Caco-2 (cell line): ENCODE measurements around the gene GPAT3. TPM values are rescaled to one million over a fixed set of nuclear protein-coding genes. Genes with fewer than 3 reads are reported as not detected.

Experiments used
- BruUV-seq: library from RNA; stranded (reverse); fragments of 400-500 nt; replicated peaks from 2 replicates; lab custom pipeline; 2021; lab: Mats Ljungman, UMichigan
- CTCF ChIA-PET: fragments of 300-600 bp; sonication (Branson Sonifier 250); formaldehyde crosslinking; loops from one replicate; lab custom pipeline; 2022; ENCODE audit warnings: antibody characterized with exemption; lab: Charles Lee
- POLR2A ChIA-PET: fragments of 300-600 bp; sonication (Branson Sonifier 250); formaldehyde crosslinking; loops from one replicate; lab custom pipeline; 2022; ENCODE audit warnings: antibody characterized with exemption; lab: Charles Lee
- DNase-seq, 2 experiments: peaks; one replicate each; pipeline versions ENCODE4 v3.0.0 to v3.0.0-alpha.2; 2020 to 2022
- H3K27me3 ChIP-seq: replicated peaks from 2 replicates; pipeline ENCODE4 v1.6.0; 2011; ENCODE audit warnings: low read length; ENCODE audit not compliant: control insufficient read depth, insufficient read depth
- H3K36me3 ChIP-seq: 2 replicates; pipeline ENCODE4 v1.5.1; 2011; ENCODE audit warnings: low read length; ENCODE audit not compliant: control insufficient read depth, insufficient read depth
- H3K4me1 ChIP-seq: fragments of 250-450 bp; sonication (Bioruptor Pico); 2 replicates; pipeline ENCODE4 v1.5.1; 2020; ENCODE audit warnings: mild to moderate bottlenecking
- H3K4me3 ChIP-seq: 2 replicates; pipeline ENCODE4 v1.5.1; 2011; ENCODE audit warnings: low read depth, mild to moderate bottlenecking, control low read depth, low read length
- H3K9me3 ChIP-seq: fragments of 250-450 bp; sonication (Bioruptor Pico); 2 replicates; pipeline ENCODE4 v1.5.1; 2020; ENCODE audit warnings: mild to moderate bottlenecking, moderate library complexity
- H3K27ac Mint-ChIP-seq: one replicate; pipeline ENCODE4 v1.8.0; 2022; ENCODE audit warnings: mixed read lengths; ENCODE audit not compliant: unreplicated experiment
- H3K27me3 Mint-ChIP-seq: one replicate; pipeline ENCODE4 v1.8.0; 2022; ENCODE audit warnings: mixed read lengths; ENCODE audit not compliant: insufficient read depth, unreplicated experiment
- H3K36me3 Mint-ChIP-seq: one replicate; pipeline ENCODE4 v1.8.0; 2022; ENCODE audit warnings: mild to moderate bottlenecking, mixed read lengths; ENCODE audit not compliant: insufficient read depth, unreplicated experiment
- H3K4me1 Mint-ChIP-seq: one replicate; pipeline ENCODE4 v1.8.0; 2022; ENCODE audit warnings: low read depth, mixed read lengths; ENCODE audit not compliant: unreplicated experiment
- H3K4me3 Mint-ChIP-seq: one replicate; pipeline ENCODE4 v1.8.0; 2022; ENCODE audit warnings: mild to moderate bottlenecking, moderate library complexity, mixed read lengths; ENCODE audit not compliant: unreplicated experiment
- H3K9me3 Mint-ChIP-seq: one replicate; pipeline ENCODE4 v1.8.0; 2022; ENCODE audit warnings: mixed read lengths; ENCODE audit not compliant: unreplicated experiment
- intact Hi-C: fragments of 100-400 bp; cut with micrococcal nuclease; formaldehyde crosslinking; loops from one replicate; pipeline ENCODE4 v1.10.0; 2022; ENCODE audit not compliant: unreplicated experiment
- total RNA-seq: library from RNA; stranded (reverse); gene quantifications from 2 replicates; pipeline ENCODE4 v1.2.3, GENCODE V29; 2022
- TF ChIP-seq, protein P1 (sequence below), 2 experiments: fragments of 200-600 bp in 1 of 2; IDR thresholded peaks; 1 replicate in 1 of 2; 2 replicates in 1 of 2; pipeline versions ENCODE4 v1.5.1 to v1.8.0; 2011 to 2022; ENCODE audit warnings: antibody characterized with exemption in 1 of 2, control low read depth in 1 of 2, inconsistent platforms in 1 of 2, low read depth in 1 of 2, low read length in 1 of 2, mild to moderate bottlenecking in 1 of 2, moderate library complexity in 1 of 2; ENCODE audit not compliant: insufficient read depth in 1 of 2, severe bottlenecking in 1 of 2, unreplicated experiment in 1 of 2

GPAT3 gene
- total RNA-seq, 1 experiment from 2014 or later: 4.6 TPM

DNA sequence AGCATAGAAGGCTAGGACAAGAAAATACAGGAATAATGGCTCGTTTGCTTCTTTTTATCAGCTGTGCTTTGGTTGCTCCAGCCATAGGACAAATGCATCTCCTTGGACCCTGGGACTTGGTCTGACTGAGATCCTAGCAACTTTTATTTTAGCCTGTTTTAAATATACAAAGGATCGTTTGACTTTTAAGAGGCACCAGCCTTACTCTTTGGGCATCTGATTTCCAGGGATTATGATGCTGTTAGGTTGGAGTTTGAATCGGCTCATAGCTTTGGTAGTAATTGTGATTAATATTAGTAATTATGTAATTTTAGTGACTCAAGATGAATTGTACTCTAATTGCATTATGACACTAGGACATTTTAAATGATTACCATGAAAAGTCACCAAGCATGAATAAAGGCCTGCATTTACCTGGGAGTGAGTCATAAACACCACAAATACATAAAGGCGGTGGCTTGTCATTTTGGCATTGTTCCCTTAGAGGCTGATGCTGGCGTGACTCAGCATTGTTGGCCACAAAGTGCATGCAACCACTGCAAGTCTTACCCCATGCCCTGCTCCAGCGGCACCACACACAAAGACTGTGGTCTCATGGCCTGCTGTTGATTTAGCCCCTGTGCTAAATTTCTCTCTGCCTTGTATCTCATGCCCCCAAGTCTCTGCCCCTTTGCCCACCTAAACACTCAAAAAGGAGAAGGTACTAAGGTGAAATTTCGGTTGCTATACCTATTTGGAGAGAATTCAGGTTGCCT is 12.4 kb downstream of the GPAT3 start:
- no peaks in the 10 kb centered on the region for H3K36me3 Mint-ChIP-seq
- no peaks in the 10 kb centered on the region for H3K36me3 ChIP-seq
- BruUV-seq: no TSS peak
- H3K4me1 Mint-ChIP-seq: no peaks in the 10 kb centered on the region
- H3K27ac Mint-ChIP-seq: no peak overlapping the region
- TF ChIP-seq, protein P1, sequence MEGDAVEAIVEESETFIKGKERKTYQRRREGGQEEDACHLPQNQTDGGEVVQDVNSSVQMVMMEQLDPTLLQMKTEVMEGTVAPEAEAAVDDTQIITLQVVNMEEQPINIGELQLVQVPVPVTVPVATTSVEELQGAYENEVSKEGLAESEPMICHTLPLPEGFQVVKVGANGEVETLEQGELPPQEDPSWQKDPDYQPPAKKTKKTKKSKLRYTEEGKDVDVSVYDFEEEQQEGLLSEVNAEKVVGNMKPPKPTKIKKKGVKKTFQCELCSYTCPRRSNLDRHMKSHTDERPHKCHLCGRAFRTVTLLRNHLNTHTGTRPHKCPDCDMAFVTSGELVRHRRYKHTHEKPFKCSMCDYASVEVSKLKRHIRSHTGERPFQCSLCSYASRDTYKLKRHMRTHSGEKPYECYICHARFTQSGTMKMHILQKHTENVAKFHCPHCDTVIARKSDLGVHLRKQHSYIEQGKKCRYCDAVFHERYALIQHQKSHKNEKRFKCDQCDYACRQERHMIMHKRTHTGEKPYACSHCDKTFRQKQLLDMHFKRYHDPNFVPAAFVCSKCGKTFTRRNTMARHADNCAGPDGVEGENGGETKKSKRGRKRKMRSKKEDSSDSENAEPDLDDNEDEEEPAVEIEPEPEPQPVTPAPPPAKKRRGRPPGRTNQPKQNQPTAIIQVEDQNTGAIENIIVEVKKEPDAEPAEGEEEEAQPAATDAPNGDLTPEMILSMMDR (IDR thresholded peaks at IDR 0.05; ENCODE audit: insufficient read depth in 1 of 2, low read depth in 1 of 2, low read length in 1 of 2, severe bottlenecking in 1 of 2, unreplicated experiment in 1 of 2): no peak
- DNase-seq: peak in 1 of 2 experiments; percentile 7
- no peak overlapping the region for H3K4me3 Mint-ChIP-seq
- H3K4me3 ChIP-seq: no peak overlapping the region
- intact Hi-C loops: no loop called here
- ChIA-PET CTCF (no interaction called here), POLR2A (no interaction called here)
- no peaks in the 10 kb centered on the region for H3K27me3 ChIP-seq
- H3K27me3 Mint-ChIP-seq: no peaks in the 10 kb centered on the region
- H3K9me3 Mint-ChIP-seq: no peaks in the 10 kb centered on the region
- no peaks in the 10 kb centered on the region for H3K4me1 ChIP-seq
- no peaks in the 10 kb centered on the region for H3K9me3 ChIP-seq

GRCh38 chr4:83552083-83552482 is 16.2 kb downstream of the GPAT3 start:
- intact Hi-C loops: no loop called here
- Mint-ChIP-seq H3K4me1 (no peaks in the 10 kb centered on the region), H3K27ac (no peak overlapping the region), H3K4me3 (no peak overlapping the region), H3K36me3 (no peaks in the 10 kb centered on the region), H3K9me3 (no peaks in the 10 kb centered on the region), H3K27me3 (no peaks in the 10 kb centered on the region)
- BruUV-seq: no TSS peak
- no peaks in the 10 kb centered on the region for H3K4me1 ChIP-seq
- H3K4me3 ChIP-seq: no peak overlapping the region
- ChIA-PET CTCF (no interaction called here), POLR2A (no interaction called here)
- H3K36me3 ChIP-seq: no peaks in the 10 kb centered on the region
- DNase-seq: no peak
- TF ChIP-seq, protein P1 (IDR thresholded peaks at IDR 0.05; ENCODE audit: insufficient read depth in 1 of 2, low read depth in 1 of 2, low read length in 1 of 2, severe bottlenecking in 1 of 2, unreplicated experiment in 1 of 2): no peak
- H3K9me3 ChIP-seq: no peaks in the 10 kb centered on the region
- H3K27me3 ChIP-seq: no peaks in the 10 kb centered on the region

- H3K4me1 Mint-ChIP-seq: no peaks in the 10 kb centered on the region
- Histone ChIP-seq H3K9me3 (no peaks in the 10 kb centered on the region), H3K4me1 (no peaks in the 10 kb centered on the region), H3K27me3 (no peaks in the 10 kb centered on the region), H3K4me3 (no peak overlapping the region), H3K36me3 (no peaks in the 10 kb centered on the region)
- no peaks in the 10 kb centered on the region for H3K9me3 Mint-ChIP-seq
- TF ChIP-seq, protein P1 (IDR thresholded peaks at IDR 0.05; ENCODE audit: insufficient read depth in 1 of 2, low read depth in 1 of 2, low read length in 1 of 2, severe bottlenecking in 1 of 2, unreplicated experiment in 1 of 2): no peak
- ChIA-PET CTCF (no interaction called here), POLR2A (no interaction called here)
- no peaks in the 10 kb centered on the region for H3K36me3 Mint-ChIP-seq
- no TSS peak for BruUV-seq
- no peaks in the 10 kb centered on the region for H3K27me3 Mint-ChIP-seq
- no peak for DNase-seq
- intact Hi-C loops: no loop called here
- no peak overlapping the region for H3K27ac Mint-ChIP-seq
- H3K4me3 Mint-ChIP-seq: no peak overlapping the region
Observed at GRCh38 chr4:83552924-83553323, 17.0 kb downstream of the GPAT3 start.
